BJ (cell line): ENCODE data around the gene MAGI1. TPM values are rescaled to one million over a fixed set of nuclear protein-coding genes. Genes with fewer than 3 reads are reported as not detected.

Experiments
- CTCF ChIA-PET: fragments of 350-600 bp; formaldehyde crosslinking; extraction: SDS; loops from one replicate; lab custom pipeline; 2021; ENCODE audit warnings: antibody characterized with exemption, inconsistent platforms; lab: Yijun Ruan, JAX
- POLR2A ChIA-PET: fragments of 300-600 bp; sonication (Branson Sonifier 250); formaldehyde crosslinking; extraction: SDS; loops from one replicate; lab custom pipeline; 2021; ENCODE audit warnings: antibody characterized with exemption; lab: Charles Lee
- DNase-seq: peaks from one replicate; pipeline ENCODE4 v3.0.0-alpha.2; 2011; ENCODE audit warnings: low read depth
- H3K27me3 ChIP-seq: 2 replicates; pipeline ENCODE4 v1.6.0; 2011; ENCODE audit warnings: low read length; ENCODE audit not compliant: control insufficient read depth, insufficient read depth
- H3K36me3 ChIP-seq: 2 replicates; pipeline ENCODE4 v1.5.1; 2011; ENCODE audit warnings: low read length; ENCODE audit not compliant: control insufficient read depth, insufficient read depth
- H3K4me3 ChIP-seq: 2 replicates; pipeline ENCODE4 v1.5.1; 2011; ENCODE audit warnings: low read depth, mild to moderate bottlenecking, control low read depth, low read length
- CTCF ChIP-seq: IDR thresholded peaks from 2 replicates; pipeline ENCODE4 v1.5.1; 2011; ENCODE audit warnings: low read depth, mild to moderate bottlenecking, control low read depth, inconsistent platforms, low read length, moderate library complexity; ENCODE audit not compliant: insufficient read depth
- polyA plus RNA-seq: library from polyadenylated mRNA; depleted of rRNA; stranded (reverse); fragments of >200 nt; gene quantifications from 2 replicates; pipeline ENCODE4 v1.2.3, GENCODE V29; 2011

MAGI1 gene
- polyA plus RNA-seq, 1 experiment: 14.4 TPM

GRCh38 chr3:65479990-65480389, 558.7 kb downstream of the MAGI1 start:
- no peaks in the 10 kb centered on the region for H3K36me3 ChIP-seq
- CTCF ChIA-PET: no interaction called here
- POLR2A ChIA-PET: no interaction called here

DNA sequence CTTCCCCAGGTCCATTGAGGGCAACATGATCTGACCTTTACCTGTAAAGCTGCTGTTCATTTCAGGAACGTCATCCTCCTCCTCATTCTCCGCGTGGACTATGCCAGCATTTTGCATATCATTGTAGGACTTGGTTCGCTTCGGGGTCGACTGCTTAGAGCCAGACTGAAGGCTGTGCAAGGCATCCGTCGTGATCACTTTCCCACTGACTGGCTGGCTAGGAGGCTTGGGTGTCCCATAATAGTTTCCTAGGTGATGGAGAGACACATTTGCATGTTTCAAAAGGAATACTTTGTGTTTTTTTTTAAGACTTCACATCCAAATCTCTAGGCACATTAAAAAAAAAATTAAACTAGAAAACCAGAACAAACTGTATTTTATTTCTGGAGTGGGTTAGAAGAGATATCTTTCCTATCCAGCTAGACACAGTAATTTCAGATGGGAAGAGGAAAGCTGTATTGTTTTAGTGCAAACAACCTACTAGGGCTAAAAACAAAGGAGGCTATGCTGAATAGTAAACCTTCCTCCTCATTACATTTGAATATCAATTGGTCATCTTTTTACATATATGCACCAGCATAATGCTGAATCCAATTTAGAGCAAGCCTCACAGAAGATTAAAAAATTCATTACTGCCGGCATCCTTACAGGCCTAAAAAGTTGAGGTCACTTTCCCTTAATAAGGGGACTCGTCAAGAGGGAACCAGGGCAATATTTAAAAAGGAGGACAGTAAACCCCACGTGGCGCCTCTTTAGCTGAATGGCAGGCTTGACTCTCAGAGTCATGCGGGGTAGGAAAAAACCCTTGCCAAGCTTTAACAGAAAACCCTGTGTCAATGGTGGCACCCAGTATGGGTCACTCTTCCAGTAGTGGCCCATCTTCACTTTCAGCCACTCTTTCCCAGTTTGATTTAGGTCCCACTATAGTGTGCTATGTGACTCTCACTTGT, 559.9 kb downstream of the MAGI1 start:
- ChIA-PET CTCF (no interaction called here), POLR2A (no interaction called here)
- Histone ChIP-seq H3K4me3 (no peak overlapping the region), H3K27me3 (no peaks in the 10 kb centered on the region), H3K36me3 (no peaks in the 10 kb centered on the region)
- no peak for TF ChIP-seq CTCF
- DNase-seq: no peak

More at GRCh38 chr3:65479990-65480389, 558.7 kb downstream of the MAGI1 start:
- TF ChIP-seq CTCF: no peak
- Histone ChIP-seq H3K4me3 (no peak overlapping the region), H3K27me3 (no peaks in the 10 kb centered on the region)
- DNase-seq: no peak

- no peak overlapping the region for H3K4me3 ChIP-seq
- ChIA-PET CTCF (no interaction called here), POLR2A (interaction anchor here (0.6 to 0.7 kb wide), 2 partner anchors 13 to 63 kb away, joined by 4 read pairs; no protein-coding TSS in a partner anchor)
- no peak for DNase-seq
- H3K36me3 ChIP-seq: no peaks in the 10 kb centered on the region; the same call in 1 of the 2 replicates
- TF ChIP-seq CTCF: no peak
- no peaks in the 10 kb centered on the region for H3K27me3 ChIP-seq
Measured at GRCh38 chr3:65473736-65474135, 565.0 kb downstream of the MAGI1 start.

DNA sequence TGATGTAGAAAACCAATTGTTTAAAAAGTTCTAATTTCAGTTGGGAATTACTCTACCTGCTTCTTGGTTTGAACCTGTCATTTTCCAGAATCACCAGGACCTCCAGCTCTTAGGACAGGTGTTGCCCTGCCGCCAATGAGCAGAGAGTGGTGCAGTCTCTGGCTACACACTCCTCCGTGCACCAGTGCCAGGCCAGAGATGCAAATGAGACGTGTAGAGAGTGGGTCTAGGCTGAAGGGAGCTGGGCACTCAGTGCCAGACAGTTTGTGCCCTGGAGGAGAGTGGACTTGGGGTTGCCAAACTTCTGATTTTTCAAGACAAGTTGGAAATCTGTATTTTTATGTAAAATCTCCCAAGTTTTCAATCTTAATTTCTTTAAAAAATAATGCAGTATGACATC, 566.2 kb downstream of the MAGI1 start:
- no peak for TF ChIP-seq CTCF
- H3K36me3 ChIP-seq: no peaks in the 10 kb centered on the region; the same call in 1 of the 2 replicates
- CTCF ChIA-PET: no interaction called here
- no peak for DNase-seq
- no peak overlapping the region for H3K4me3 ChIP-seq
- POLR2A ChIA-PET: no interaction called here
- no peaks in the 10 kb centered on the region for H3K27me3 ChIP-seq

- CTCF ChIA-PET: interaction anchor here (1.5 kb wide), 1 partner anchor 28 kb away, joined by 3 read pairs; no protein-coding TSS in a partner anchor
- Histone ChIP-seq H3K27me3 (no peaks in the 10 kb centered on the region), H3K4me3 (no peak overlapping the region), H3K36me3 (no peaks in the 10 kb centered on the region)
- no peak for TF ChIP-seq CTCF
- POLR2A ChIA-PET: no interaction called here
- DNase-seq: no peak
Measured at GRCh38 chr3:65466300-65466988, 572.3 kb downstream of the MAGI1 start.
